Activated naive CD8-positive, alpha-beta T cell treated with anti-CD3 and anti-CD28 coated beads for 36 hours (primary cell): ENCODE measurements around the gene B4GALT5. TPM values are rescaled to one million over a fixed set of nuclear protein-coding genes. Genes with fewer than 3 reads are reported as not detected.
"Not testable (repeated sequence)": the region's sequence is repeated elsewhere in the genome, so short reads cannot be mapped to it uniquely, and the experiment has no call there.

Experiments used
- DNase-seq: peaks from one replicate; pipeline ENCODE4 v3.0.0; 2021
- H3K27ac Mint-ChIP-seq: one replicate; pipeline ENCODE4 v1.8.0; 2022; ENCODE audit warnings: mild to moderate bottlenecking, moderate library complexity, mixed read lengths
- H3K27me3 Mint-ChIP-seq: one replicate; pipeline ENCODE4 v1.8.0; 2022; ENCODE audit warnings: mild to moderate bottlenecking, mixed read lengths
- H3K36me3 Mint-ChIP-seq: one replicate; pipeline ENCODE4 v1.8.0; 2021; ENCODE audit warnings: mild to moderate bottlenecking, mixed read lengths
- H3K4me1 Mint-ChIP-seq: one replicate; pipeline ENCODE4 v1.8.0; 2021; ENCODE audit warnings: mixed read lengths
- H3K4me3 Mint-ChIP-seq: one replicate; pipeline ENCODE4 v1.8.0; 2022; ENCODE audit warnings: mild to moderate bottlenecking, moderate library complexity, mixed read lengths
- H3K9me3 Mint-ChIP-seq: one replicate; pipeline ENCODE4 v1.8.0; 2022; ENCODE audit warnings: mixed read lengths
- total RNA-seq, 2 experiments: library from RNA; stranded (reverse); gene quantifications; one replicate each; pipeline ENCODE4 v1.2.3, GENCODE V29; 2021

B4GALT5 gene
- total RNA-seq, 2 experiments from 2014 or later: 22.4 to 23.3 TPM

DNA sequence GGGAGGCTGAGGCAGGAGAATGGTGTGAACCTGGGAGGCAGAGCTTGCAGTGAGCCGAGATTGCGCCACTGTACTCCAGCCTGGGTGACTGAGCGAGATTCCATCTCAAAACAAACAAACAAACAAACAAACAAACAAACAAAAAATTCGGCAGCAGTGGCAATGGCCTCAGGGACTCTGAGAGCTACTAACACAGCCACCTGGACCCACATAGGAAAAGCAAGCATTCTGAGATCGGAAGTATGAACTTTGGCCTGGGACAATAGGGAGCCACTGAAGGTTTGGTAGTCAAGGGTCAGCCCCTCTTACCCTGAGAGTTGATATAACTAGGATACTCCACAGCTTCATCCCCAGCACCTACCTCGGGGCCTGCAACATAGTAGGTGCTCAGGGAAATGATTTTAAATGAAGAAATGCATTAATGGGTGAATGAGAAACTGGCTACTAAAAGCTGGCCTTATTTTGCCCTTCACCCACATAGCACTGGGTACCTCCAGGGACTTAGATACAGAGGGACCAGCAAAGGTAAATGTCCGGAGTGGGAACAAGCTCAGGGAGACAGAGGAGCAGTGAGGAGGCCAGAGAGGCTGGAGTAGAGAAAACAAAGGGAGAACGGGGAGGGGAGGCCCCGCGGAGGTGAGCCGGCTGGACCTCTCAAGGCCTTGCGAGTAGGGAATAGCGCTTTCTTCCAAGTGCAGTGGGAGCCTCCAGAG is 99.2 kb downstream of the B4GALT5 start:
- no peak overlapping the region for H3K4me3 Mint-ChIP-seq
- DNase-seq: no peak
- no peak overlapping the region for H3K27ac Mint-ChIP-seq
- peaks cover 6% of the 10 kb centered on the region for H3K4me1 Mint-ChIP-seq
- no peaks in the 10 kb centered on the region for H3K9me3 Mint-ChIP-seq
- no peaks in the 10 kb centered on the region for H3K36me3 Mint-ChIP-seq
- peaks cover 13% of the 10 kb centered on the region for H3K27me3 Mint-ChIP-seq

GRCh38 chr20:49612127-49612738 is 101.4 kb downstream of the B4GALT5 start:
- no peak for DNase-seq
- Mint-ChIP-seq H3K27ac (no peak overlapping the region), H3K36me3 (no peaks in the 10 kb centered on the region), H3K4me1 (peaks cover 13% of the 10 kb centered on the region), H3K27me3 (peaks cover 34% of the 10 kb centered on the region), H3K9me3 (no peaks in the 10 kb centered on the region), H3K4me3 (no peak overlapping the region)

- not testable (repeated sequence) for H3K4me3 Mint-ChIP-seq, H3K27ac Mint-ChIP-seq
- H3K27me3 Mint-ChIP-seq: peaks cover 34% of the 10 kb centered on the region
Measured at GRCh38 chr20:49611539-49612126, 102.0 kb downstream of the B4GALT5 start.

GRCh38 chr20:49610691-49611538 is 102.8 kb downstream of the B4GALT5 start:
- Mint-ChIP-seq H3K36me3 (no peaks in the 10 kb centered on the region), H3K9me3 (no peaks in the 10 kb centered on the region), H3K27me3 (peaks cover 39% of the 10 kb centered on the region), H3K4me3 (peak overlapping the region; percentile 55), H3K4me1 (peaks cover 13% of the 10 kb centered on the region), H3K27ac (peak overlapping the region; percentile 8)
- peak; percentile 84 for DNase-seq

More at GRCh38 chr20:49611539-49612126, 102.0 kb downstream of the B4GALT5 start:
- peaks cover 13% of the 10 kb centered on the region for H3K4me1 Mint-ChIP-seq
- not testable (repeated sequence) for H3K36me3 Mint-ChIP-seq, DNase-seq, H3K9me3 Mint-ChIP-seq

DNA sequence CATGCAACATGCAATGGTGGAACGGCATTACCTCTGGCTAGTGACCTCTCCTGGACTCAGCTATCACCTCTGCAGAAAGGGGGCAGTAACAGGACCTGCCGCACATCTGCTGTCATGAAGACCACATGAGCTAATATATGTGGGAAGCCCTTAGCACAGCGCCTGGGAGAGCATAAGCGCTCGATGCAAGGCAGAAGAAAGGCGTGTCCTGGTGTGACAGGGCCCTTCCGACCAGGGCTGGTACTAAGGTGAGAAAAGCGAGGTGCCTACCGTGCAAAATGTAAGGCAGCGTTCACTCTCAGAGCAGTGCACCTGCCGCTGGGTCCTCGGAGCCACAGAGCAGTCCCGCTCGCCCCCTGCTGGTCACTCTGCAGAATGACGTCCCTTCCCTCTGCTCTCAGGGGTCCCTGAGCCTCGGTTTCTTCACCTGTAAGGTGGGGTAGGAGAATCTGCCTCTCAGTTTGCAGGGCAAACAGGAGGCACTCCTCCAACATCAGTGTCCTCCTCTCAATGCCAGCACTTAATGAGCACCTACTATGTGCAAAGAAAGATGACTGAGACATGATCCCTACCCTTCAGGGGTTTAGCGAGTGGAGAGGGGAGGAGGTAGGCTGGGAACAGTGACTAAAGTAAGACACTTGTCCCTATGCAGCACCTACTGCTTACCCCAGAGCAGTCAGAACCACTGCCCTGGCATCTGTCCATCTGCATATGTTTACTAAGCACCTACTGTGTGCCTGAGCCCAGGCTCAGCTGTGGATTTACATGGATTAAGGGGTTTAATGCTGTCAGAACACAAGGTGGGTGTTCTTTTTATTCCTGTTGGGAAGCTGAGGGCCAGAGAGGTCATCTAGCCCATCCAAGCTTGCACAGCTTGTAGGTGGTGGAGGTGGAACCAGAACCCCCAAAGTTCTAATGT is 104.7 kb downstream of the B4GALT5 start:
- DNase-seq: peak; percentile 72
- H3K4me3 Mint-ChIP-seq: no peak overlapping the region
- H3K27me3 Mint-ChIP-seq: peaks cover 41% of the 10 kb centered on the region
- H3K4me1 Mint-ChIP-seq: peaks cover 13% of the 10 kb centered on the region
- H3K27ac Mint-ChIP-seq: no peak overlapping the region
- no peaks in the 10 kb centered on the region for H3K9me3 Mint-ChIP-seq
- no peaks in the 10 kb centered on the region for H3K36me3 Mint-ChIP-seq

GRCh38 chr20:49607568-49607967 is 106.1 kb downstream of the B4GALT5 start:
- H3K36me3 Mint-ChIP-seq: no peaks in the 10 kb centered on the region
- DNase-seq: no peak
- H3K27me3 Mint-ChIP-seq: peaks cover 41% of the 10 kb centered on the region
- H3K27ac Mint-ChIP-seq: no peak overlapping the region
- no peak overlapping the region for H3K4me3 Mint-ChIP-seq
- H3K4me1 Mint-ChIP-seq: peaks cover 13% of the 10 kb centered on the region
- no peaks in the 10 kb centered on the region for H3K9me3 Mint-ChIP-seq

GRCh38 chr20:49603209-49603627 is 110.5 kb downstream of the B4GALT5 start:
- H3K9me3 Mint-ChIP-seq: peaks cover under 1% of the 10 kb centered on the region
- no peak for DNase-seq
- peaks cover 20% of the 10 kb centered on the region for H3K27me3 Mint-ChIP-seq
- no peaks in the 10 kb centered on the region for H3K36me3 Mint-ChIP-seq
- H3K4me3 Mint-ChIP-seq: no peak overlapping the region
- H3K27ac Mint-ChIP-seq: no peak overlapping the region
- peaks cover 2% of the 10 kb centered on the region for H3K4me1 Mint-ChIP-seq

DNA sequence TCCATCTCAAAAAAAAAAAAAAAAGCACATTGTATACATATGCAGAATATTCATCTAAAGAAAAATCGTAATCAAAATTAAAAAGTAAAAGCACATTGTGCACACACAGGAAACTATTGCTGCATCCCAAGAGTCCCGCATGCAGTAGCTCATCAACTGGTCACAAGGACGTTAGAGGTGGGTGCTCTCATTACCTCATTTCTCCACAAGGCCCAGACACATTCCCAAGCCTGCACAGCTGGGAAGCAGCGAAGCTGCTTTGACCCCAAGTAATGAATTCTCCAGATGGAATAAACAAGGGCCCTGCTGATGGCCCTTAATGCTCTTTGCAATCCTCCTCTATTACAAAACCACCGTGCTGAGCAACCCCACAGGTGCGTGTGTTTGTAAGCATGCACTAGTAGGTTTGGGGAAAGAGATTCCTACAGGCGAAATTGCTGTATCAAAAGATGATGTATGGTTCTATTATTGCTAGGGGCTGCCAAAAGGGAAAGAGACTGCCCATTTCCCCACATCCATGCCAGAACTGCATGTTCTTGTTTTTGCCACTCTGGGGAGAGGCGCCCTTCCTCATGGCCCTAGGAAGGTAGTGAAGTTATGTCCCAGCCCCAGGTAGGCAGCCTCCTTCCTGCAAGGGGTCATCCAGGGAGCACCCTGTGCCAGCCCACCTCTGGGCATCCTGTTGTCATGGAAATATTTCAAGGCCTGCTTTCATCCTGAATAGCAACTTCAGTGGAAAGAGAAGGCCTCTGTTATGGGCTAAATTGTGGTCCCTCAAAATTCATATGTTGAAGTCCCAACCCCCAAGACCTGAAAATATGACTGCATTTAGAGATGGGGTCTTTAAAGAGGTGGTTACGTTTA is 111.1 kb downstream of the B4GALT5 start:
- Mint-ChIP-seq H3K36me3 (no peaks in the 10 kb centered on the region), H3K4me3 (no peak overlapping the region), H3K4me1 (peaks cover 2% of the 10 kb centered on the region), H3K27ac (no peak overlapping the region), H3K27me3 (peaks cover 13% of the 10 kb centered on the region), H3K9me3 (peaks cover 3% of the 10 kb centered on the region)
- DNase-seq: no peak

- peaks cover 9% of the 10 kb centered on the region for H3K4me1 Mint-ChIP-seq
- H3K36me3 Mint-ChIP-seq: peaks cover 6% of the 10 kb centered on the region
- no peak overlapping the region for H3K27ac Mint-ChIP-seq
- no peak for DNase-seq
- H3K9me3 Mint-ChIP-seq: peaks cover 4% of the 10 kb centered on the region
- H3K4me3 Mint-ChIP-seq: no peak overlapping the region
- H3K27me3 Mint-ChIP-seq: peaks cover 8% of the 10 kb centered on the region
Measured at GRCh38 chr20:49601153-49601924, 112.3 kb downstream of the B4GALT5 start.

DNA sequence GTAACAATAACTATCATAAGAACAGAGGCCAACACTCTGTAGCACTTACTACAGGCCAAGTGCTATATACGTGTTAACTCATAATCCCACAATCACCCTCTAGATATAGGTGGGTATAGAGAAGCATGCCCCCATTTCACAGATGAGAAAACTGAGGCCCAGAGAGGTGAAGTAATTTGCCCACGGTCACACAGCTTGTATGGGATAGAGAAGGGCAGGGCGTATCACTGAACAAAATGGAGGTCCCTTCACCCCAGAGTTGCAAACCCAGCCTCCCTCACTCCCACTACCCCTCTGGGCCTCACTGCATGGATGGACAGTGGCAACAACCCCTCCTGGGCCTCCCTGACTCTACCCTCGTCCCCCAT is 113.9 kb downstream of the B4GALT5 start:
- peaks cover 10% of the 10 kb centered on the region for H3K36me3 Mint-ChIP-seq
- H3K4me1 Mint-ChIP-seq: peaks cover 24% of the 10 kb centered on the region
- H3K27ac Mint-ChIP-seq: no peak overlapping the region

GRCh38 chr20:49597825-49598395 is 115.8 kb downstream of the B4GALT5 start:
- H3K27ac Mint-ChIP-seq: no peak overlapping the region
- peaks cover 7% of the 10 kb centered on the region for H3K27me3 Mint-ChIP-seq
- peaks cover 4% of the 10 kb centered on the region for H3K9me3 Mint-ChIP-seq
- peaks cover 40% of the 10 kb centered on the region for H3K4me1 Mint-ChIP-seq
- peak overlapping the region; percentile 9 for H3K4me3 Mint-ChIP-seq
- no peak for DNase-seq
- peaks cover 13% of the 10 kb centered on the region for H3K36me3 Mint-ChIP-seq

More for the DNA sequence above, 113.9 kb downstream of the B4GALT5 start:
- Mint-ChIP-seq H3K4me3 (no peak overlapping the region), H3K9me3 (peaks cover 4% of the 10 kb centered on the region), H3K27me3 (peaks cover under 1% of the 10 kb centered on the region)
- DNase-seq: no peak

DNA sequence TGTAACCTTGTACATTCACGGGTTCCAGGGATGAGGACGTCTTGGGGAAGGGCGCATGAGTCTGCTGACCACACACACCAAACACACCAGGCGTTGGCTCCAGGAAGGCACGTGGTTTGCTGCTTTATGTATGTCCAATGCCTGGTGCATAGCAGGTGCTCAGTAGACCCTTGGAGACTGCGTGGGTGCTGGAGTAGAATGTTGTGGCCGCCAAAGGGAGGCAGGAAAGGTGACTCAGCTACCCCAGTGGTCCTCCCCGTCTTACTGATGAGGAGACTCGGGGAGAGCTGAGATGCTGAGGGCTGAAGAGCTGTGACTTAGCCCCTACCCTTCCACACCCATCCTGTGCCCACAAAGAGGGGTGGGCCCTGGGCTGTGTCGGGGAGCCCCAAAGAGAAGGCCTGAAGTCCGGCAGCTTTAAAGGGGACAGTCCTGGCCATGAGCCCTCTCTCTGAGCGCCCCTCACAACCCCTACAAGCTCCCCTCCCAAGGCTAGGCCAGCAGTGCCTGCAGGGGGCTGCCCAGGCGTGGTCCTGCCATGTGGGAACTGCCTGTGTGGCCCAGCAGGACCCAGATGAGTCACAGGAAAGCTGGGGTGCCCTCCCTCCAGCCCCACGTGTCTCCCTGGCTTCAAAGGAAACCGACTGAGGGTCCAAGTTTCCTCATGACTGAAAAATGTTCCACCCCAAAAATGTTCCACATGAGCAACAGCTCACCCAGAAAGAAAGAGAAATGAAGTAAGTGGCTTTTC is 117.7 kb downstream of the B4GALT5 start:
- Mint-ChIP-seq H3K27me3 (peaks cover 18% of the 10 kb centered on the region), H3K9me3 (peaks cover 6% of the 10 kb centered on the region), H3K36me3 (peaks cover 13% of the 10 kb centered on the region), H3K4me3 (peak overlapping the region; percentile 53), H3K4me1 (peaks cover 58% of the 10 kb centered on the region), H3K27ac (peak overlapping the region; percentile 96)
- DNase-seq: peak; percentile 86
